ENCODE results near the gene MYO5A.

DNA sequence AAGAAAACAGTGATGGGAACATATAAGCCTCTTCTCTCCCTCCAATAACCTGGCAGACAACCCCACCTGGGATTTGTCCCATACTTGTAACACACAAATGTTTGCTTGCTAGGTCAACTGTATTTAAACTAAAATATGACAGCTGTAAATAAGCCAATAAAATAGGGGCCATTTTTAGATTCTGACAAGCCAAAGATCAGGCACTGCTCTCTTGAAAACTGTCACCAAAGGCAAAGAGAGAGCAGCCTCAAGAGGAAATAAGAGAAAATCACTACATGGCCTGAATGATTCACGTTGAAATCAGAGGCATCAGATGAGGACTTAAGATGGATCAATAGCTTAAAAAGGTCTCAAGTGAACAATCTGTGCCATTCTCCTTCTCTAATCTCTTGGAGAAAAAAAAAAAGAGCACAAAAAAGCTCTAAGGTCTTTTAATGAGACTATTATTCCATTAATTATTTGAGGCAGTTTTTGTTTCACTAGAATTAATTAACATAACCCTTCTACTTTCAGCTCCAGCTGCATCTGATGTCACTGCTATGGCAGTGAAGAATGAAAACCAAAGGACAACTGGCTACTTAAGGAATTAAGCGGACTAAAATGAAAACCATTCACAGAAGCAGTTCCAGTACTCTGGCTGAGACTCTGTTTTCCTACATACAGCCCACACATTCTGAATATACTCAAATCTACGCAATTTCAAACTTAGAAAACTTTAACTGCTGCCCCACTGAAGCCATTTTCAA, 19.0 kb downstream of the MYO5A start:
- TF ChIP-seq POLR2A (IDR thresholded peaks at IDR 0.05; ENCODE audit: low read depth, low read length) = no peak
- no peak for TF ChIP-seq POLR2AphosphoS5 (IDR thresholded peaks at IDR 0.05; ENCODE audit: low read depth, low read length)
- no peak for TF ChIP-seq POU2F2 (IDR thresholded peaks at IDR 0.05; ENCODE audit: low read depth, low read length)
- TF ChIP-seq PAX5 (IDR thresholded peaks at IDR 0.05; ENCODE audit: insufficient read depth, low read length, severe bottlenecking) = no peak
- TF ChIP-seq TAF1 (IDR thresholded peaks at IDR 0.05; ENCODE audit: low read depth, low read length) = no peak
- no peak for TF ChIP-seq SPI1 (IDR thresholded peaks at IDR 0.05; ENCODE audit: low read depth, low read length)
